ENCODE results near the gene C1orf21.

The C1orf21 gene

GRCh38 chr1:184562806-184563205, 176.0 kb downstream of the C1orf21 start:
- Histone ChIP-seq H3K4me3 (ENCODE audit: low read depth in 1 of 2, low read length in 2 of 2) (no peak overlapping the region), H3K27ac (ENCODE audit: low read length) (no peak overlapping the region), H3K27me3 (ENCODE audit: low read depth, low read length) (no peaks in the 10 kb centered on the region), H3K4me1 (ENCODE audit: control insufficient read depth in 1 of 2, insufficient read depth in 2 of 2, low read length in 2 of 2) (peaks cover 9 to 29% of the 10 kb centered on the region in 2 donors), H3K9me3 (ENCODE audit: control insufficient read depth in 1 of 2, low read length in 2 of 2) (no peaks in the 10 kb centered on the region), H3K36me3 (ENCODE audit: control insufficient read depth in 1 of 2, insufficient read depth in 2 of 2, low read length in 2 of 2) (no peaks in the 10 kb centered on the region)

- no peaks in the 10 kb centered on the region for H3K27me3 ChIP-seq (ENCODE audit: low read depth, low read length)
- H3K4me1 ChIP-seq (ENCODE audit: control insufficient read depth in 1 of 2, insufficient read depth in 2 of 2, low read length in 2 of 2), result peaks cover 9 to 24% of the 10 kb centered on the region in 2 donors
- no peaks in the 10 kb centered on the region for H3K9me3 ChIP-seq (ENCODE audit: control insufficient read depth in 1 of 2, low read length in 2 of 2)
- no peak overlapping the region for H3K4me3 ChIP-seq (ENCODE audit: low read depth in 1 of 2, low read length in 2 of 2)
- H3K27ac ChIP-seq (ENCODE audit: low read length), result no peak overlapping the region
- H3K36me3 ChIP-seq (ENCODE audit: control insufficient read depth in 1 of 2, insufficient read depth in 2 of 2, low read length in 2 of 2), result no peaks in the 10 kb centered on the region
Measured at GRCh38 chr1:184563308-184563707, 176.5 kb downstream of the C1orf21 start.

GRCh38 chr1:184567009-184567408, 180.2 kb downstream of the C1orf21 start:
- Histone ChIP-seq H3K9me3 (ENCODE audit: control insufficient read depth in 1 of 2, low read length in 2 of 2) (no peaks in the 10 kb centered on the region), H3K27ac (ENCODE audit: low read length) (no peak overlapping the region)

GRCh38 chr1:184567637-184568036, 180.8 kb downstream of the C1orf21 start:
- Histone ChIP-seq H3K36me3 (ENCODE audit: control insufficient read depth in 1 of 2, insufficient read depth in 2 of 2, low read length in 2 of 2) (no peaks in the 10 kb centered on the region), H3K9me3 (ENCODE audit: control insufficient read depth in 1 of 2, low read length in 2 of 2) (no peaks in the 10 kb centered on the region), H3K4me1 (ENCODE audit: control insufficient read depth in 1 of 2, insufficient read depth in 2 of 2, low read length in 2 of 2) (peaks cover 3 to 5% of the 10 kb centered on the region in 2 donors), H3K27ac (ENCODE audit: low read length) (no peak overlapping the region), H3K27me3 (ENCODE audit: low read depth, low read length) (no peaks in the 10 kb centered on the region), H3K4me3 (ENCODE audit: low read depth in 1 of 2, low read length in 2 of 2) (no peak overlapping the region)

More at GRCh38 chr1:184567009-184567408, 180.2 kb downstream of the C1orf21 start:
- Histone ChIP-seq H3K27me3 (ENCODE audit: low read depth, low read length) (no peaks in the 10 kb centered on the region), H3K4me3 (ENCODE audit: low read depth in 1 of 2, low read length in 2 of 2) (no peak overlapping the region), H3K36me3 (ENCODE audit: control insufficient read depth in 1 of 2, insufficient read depth in 2 of 2, low read length in 2 of 2) (no peaks in the 10 kb centered on the region), H3K4me1 (ENCODE audit: control insufficient read depth in 1 of 2, insufficient read depth in 2 of 2, low read length in 2 of 2) (peaks cover 9 to 10% of the 10 kb centered on the region in 2 donors)

GRCh38 chr1:184568148-184568547, 181.3 kb downstream of the C1orf21 start:
- no peaks in the 10 kb centered on the region for H3K27me3 ChIP-seq (ENCODE audit: low read depth, low read length)
- H3K9me3 ChIP-seq (ENCODE audit: control insufficient read depth in 1 of 2, low read length in 2 of 2), result no peaks in the 10 kb centered on the region
- H3K4me3 ChIP-seq (ENCODE audit: low read depth in 1 of 2, low read length in 2 of 2), result peak overlapping the region in 1 of 2 donors; percentile 40
- H3K4me1 ChIP-seq (ENCODE audit: control insufficient read depth in 1 of 2, insufficient read depth in 2 of 2, low read length in 2 of 2), result no peaks in the 10 kb centered on the region
- no peaks in the 10 kb centered on the region for H3K36me3 ChIP-seq (ENCODE audit: control insufficient read depth in 1 of 2, insufficient read depth in 2 of 2, low read length in 2 of 2)
- peak overlapping the region; percentile 40 for H3K27ac ChIP-seq (ENCODE audit: low read length)

- Histone ChIP-seq H3K27ac (ENCODE audit: low read length) (peak overlapping the region; percentile 40), H3K27me3 (ENCODE audit: low read depth, low read length) (no peaks in the 10 kb centered on the region), H3K4me1 (ENCODE audit: control insufficient read depth in 1 of 2, insufficient read depth in 2 of 2, low read length in 2 of 2) (no peaks in the 10 kb centered on the region), H3K4me3 (ENCODE audit: low read depth in 1 of 2, low read length in 2 of 2) (peak overlapping the region in 1 of 2 donors; percentile 40), H3K36me3 (ENCODE audit: control insufficient read depth in 1 of 2, insufficient read depth in 2 of 2, low read length in 2 of 2) (no peaks in the 10 kb centered on the region), H3K9me3 (ENCODE audit: control insufficient read depth in 1 of 2, low read length in 2 of 2) (no peaks in the 10 kb centered on the region)
Measured at GRCh38 chr1:184569106-184569505, 182.3 kb downstream of the C1orf21 start.

GRCh38 chr1:184574588-184574987, 187.8 kb downstream of the C1orf21 start:
- Histone ChIP-seq H3K4me3 (ENCODE audit: low read depth in 1 of 2, low read length in 2 of 2) (no peak overlapping the region), H3K9me3 (ENCODE audit: control insufficient read depth in 1 of 2, low read length in 2 of 2) (no peaks in the 10 kb centered on the region), H3K27me3 (ENCODE audit: low read depth, low read length) (no peaks in the 10 kb centered on the region), H3K27ac (ENCODE audit: low read length) (peak overlapping the region; percentile 51), H3K36me3 (ENCODE audit: control insufficient read depth in 1 of 2, insufficient read depth in 2 of 2, low read length in 2 of 2) (no peaks in the 10 kb centered on the region), H3K4me1 (ENCODE audit: control insufficient read depth in 1 of 2, insufficient read depth in 2 of 2, low read length in 2 of 2) (peaks cover 0 to 6% of the 10 kb centered on the region in 2 donors)

- Histone ChIP-seq H3K36me3 (ENCODE audit: control insufficient read depth in 1 of 2, insufficient read depth in 2 of 2, low read length in 2 of 2) (peaks cover 0 to 3% of the 10 kb centered on the region in 2 donors), H3K4me1 (ENCODE audit: control insufficient read depth in 1 of 2, insufficient read depth in 2 of 2, low read length in 2 of 2) (peaks cover 0 to 6% of the 10 kb centered on the region in 2 donors), H3K4me3 (ENCODE audit: low read depth in 1 of 2, low read length in 2 of 2) (no peak overlapping the region), H3K27ac (ENCODE audit: low read length) (no peak overlapping the region), H3K27me3 (ENCODE audit: low read depth, low read length) (no peaks in the 10 kb centered on the region), H3K9me3 (ENCODE audit: control insufficient read depth in 1 of 2, low read length in 2 of 2) (no peaks in the 10 kb centered on the region)
Measured at GRCh38 chr1:184576822-184577221, 190.0 kb downstream of the C1orf21 start.

- H3K4me1 ChIP-seq (ENCODE audit: control insufficient read depth in 1 of 2, insufficient read depth in 2 of 2, low read length in 2 of 2), result peaks cover 0 to 6% of the 10 kb centered on the region in 2 donors
- no peak overlapping the region for H3K27ac ChIP-seq (ENCODE audit: low read length)
- H3K9me3 ChIP-seq (ENCODE audit: control insufficient read depth in 1 of 2, low read length in 2 of 2), result no peaks in the 10 kb centered on the region
Measured at GRCh38 chr1:184577319-184577718, 190.5 kb downstream of the C1orf21 start.

GRCh38 chr1:184582411-184582810, 195.6 kb downstream of the C1orf21 start:
- Histone ChIP-seq H3K9me3 (ENCODE audit: control insufficient read depth in 1 of 2, low read length in 2 of 2) (no peaks in the 10 kb centered on the region), H3K27me3 (ENCODE audit: low read depth, low read length) (no peaks in the 10 kb centered on the region), H3K4me3 (ENCODE audit: low read depth in 1 of 2, low read length in 2 of 2) (no peak overlapping the region), H3K4me1 (ENCODE audit: control insufficient read depth in 1 of 2, insufficient read depth in 2 of 2, low read length in 2 of 2) (peaks cover 0 to 3% of the 10 kb centered on the region in 2 donors), H3K27ac (ENCODE audit: low read length) (no peak overlapping the region), H3K36me3 (ENCODE audit: control insufficient read depth in 1 of 2, insufficient read depth in 2 of 2, low read length in 2 of 2) (peaks cover 0 to 3% of the 10 kb centered on the region in 2 donors)

More at GRCh38 chr1:184577319-184577718, 190.5 kb downstream of the C1orf21 start:
- H3K27me3 ChIP-seq (ENCODE audit: low read depth, low read length), result no peaks in the 10 kb centered on the region
- no peak overlapping the region for H3K4me3 ChIP-seq (ENCODE audit: low read depth in 1 of 2, low read length in 2 of 2)
- H3K36me3 ChIP-seq (ENCODE audit: control insufficient read depth in 1 of 2, insufficient read depth in 2 of 2, low read length in 2 of 2), result peaks cover 0 to 3% of the 10 kb centered on the region in 2 donors

GRCh38 chr1:184583849-184584248, 197.0 kb downstream of the C1orf21 start:
- H3K36me3 ChIP-seq (ENCODE audit: control insufficient read depth in 1 of 2, insufficient read depth in 2 of 2, low read length in 2 of 2), result peaks cover 0 to 3% of the 10 kb centered on the region in 2 donors
- no peak overlapping the region for H3K4me3 ChIP-seq (ENCODE audit: low read depth in 1 of 2, low read length in 2 of 2)
- no peaks in the 10 kb centered on the region for H3K9me3 ChIP-seq (ENCODE audit: control insufficient read depth in 1 of 2, low read length in 2 of 2)
- H3K27me3 ChIP-seq (ENCODE audit: low read depth, low read length), result no peaks in the 10 kb centered on the region
- no peak overlapping the region for H3K27ac ChIP-seq (ENCODE audit: low read length)
- H3K4me1 ChIP-seq (ENCODE audit: control insufficient read depth in 1 of 2, insufficient read depth in 2 of 2, low read length in 2 of 2), result peaks cover 2 to 3% of the 10 kb centered on the region in 2 donors

- no peaks in the 10 kb centered on the region for H3K27me3 ChIP-seq (ENCODE audit: low read depth, low read length)
- no peaks in the 10 kb centered on the region for H3K9me3 ChIP-seq (ENCODE audit: control insufficient read depth in 1 of 2, low read length in 2 of 2)
- no peaks in the 10 kb centered on the region for H3K36me3 ChIP-seq (ENCODE audit: control insufficient read depth in 1 of 2, insufficient read depth in 2 of 2, low read length in 2 of 2)
- no peak overlapping the region for H3K27ac ChIP-seq (ENCODE audit: low read length)
- peaks cover 6 to 13% of the 10 kb centered on the region in 2 donors for H3K4me1 ChIP-seq (ENCODE audit: control insufficient read depth in 1 of 2, insufficient read depth in 2 of 2, low read length in 2 of 2)
- H3K4me3 ChIP-seq (ENCODE audit: low read depth in 1 of 2, low read length in 2 of 2), result no peak overlapping the region
Measured at GRCh38 chr1:184588701-184589100, 201.9 kb downstream of the C1orf21 start.
